RWPE2 (cell line): ENCODE measurements around the gene MLXIP.
"Not testable (repeated sequence)": the region's sequence is repeated elsewhere in the genome, so short reads cannot be mapped to it uniquely, and the experiment has no call there.

Experiments
- ATAC-seq: fragments of 200-7000 bp; cut with Tn5 transposase; 3 replicates; pipeline ENCODE4 v1.9.1; 2021; ENCODE audit warnings: low read depth
- DNase-seq: peaks from one replicate; pipeline ENCODE4 v3.0.0-alpha.2; 2020; ENCODE audit warnings: low spot score
- H3K27ac ChIP-seq: fragments of 450-650 bp; 2 replicates; pipeline ENCODE4 v1.5.1; 2017; ENCODE audit warnings: mild to moderate bottlenecking; ENCODE audit not compliant: poor library complexity, severe bottlenecking
- H3K27me3 ChIP-seq: fragments of 250-450 bp; sonication (Bioruptor Pico); 2 replicates; pipeline ENCODE4 v1.5.1; 2021; ENCODE audit warnings: mild to moderate bottlenecking, moderate library complexity; ENCODE audit not compliant: insufficient read depth, poor library complexity, severe bottlenecking
- H3K36me3 ChIP-seq: fragments of 250-450 bp; sonication (Bioruptor Pico); 2 replicates; pipeline ENCODE4 v1.5.1; 2020; ENCODE audit warnings: low read depth, mild to moderate bottlenecking, moderate library complexity
- H3K4me1 ChIP-seq: fragments of 250-450 bp; sonication (Bioruptor Pico); 2 replicates; pipeline ENCODE4 v1.5.1; 2021; ENCODE audit warnings: mild to moderate bottlenecking, moderate library complexity; ENCODE audit not compliant: insufficient read depth, poor library complexity, severe bottlenecking
- H3K4me3 ChIP-seq: fragments of 250-450 bp; sonication (Bioruptor Pico); 2 replicates; pipeline ENCODE4 v1.5.1; 2021; ENCODE audit warnings: mild to moderate bottlenecking, moderate library complexity; ENCODE audit not compliant: severe bottlenecking
- H3K9me3 ChIP-seq: fragments of 250-450 bp; sonication (Bioruptor Pico); 2 replicates; pipeline ENCODE4 v1.5.1; 2021; ENCODE audit warnings: mild to moderate bottlenecking, moderate library complexity; ENCODE audit not compliant: severe bottlenecking
- CTCF ChIP-seq: fragments of 450-650 bp; IDR thresholded peaks from one replicate; pipeline ENCODE4 v1.5.1; 2017; ENCODE audit warnings: mild to moderate bottlenecking, moderate library complexity; ENCODE audit not compliant: poor library complexity, severe bottlenecking

MLXIP gene

GRCh38 chr12:122040579-122041386, 37.8 kb upstream of the MLXIP start:
- H3K4me3 ChIP-seq, result no peak overlapping the region
- no peaks in the 10 kb centered on the region for H3K9me3 ChIP-seq
- H3K27ac ChIP-seq, result no peak overlapping the region
- no peaks in the 10 kb centered on the region for H3K4me1 ChIP-seq
- no peaks in the 10 kb centered on the region for H3K27me3 ChIP-seq
- ATAC-seq, result no peak
- TF ChIP-seq CTCF, result no peak
- peaks cover 59% of the 10 kb centered on the region for H3K36me3 ChIP-seq
- DNase-seq, result no peak

GRCh38 chr12:122041458-122041857, 37.1 kb upstream of the MLXIP start:
- not testable (repeated sequence) for H3K4me1 ChIP-seq, H3K9me3 ChIP-seq, H3K27me3 ChIP-seq, H3K27ac ChIP-seq, H3K4me3 ChIP-seq, DNase-seq, ATAC-seq
- peaks cover 59% of the 10 kb centered on the region for H3K36me3 ChIP-seq

GRCh38 chr12:122042910-122043309, 35.6 kb upstream of the MLXIP start:
- H3K9me3 ChIP-seq, result no peaks in the 10 kb centered on the region
- ATAC-seq (no peak), DNase-seq (no peak)
- peaks cover 48% of the 10 kb centered on the region for H3K36me3 ChIP-seq
- no peak for TF ChIP-seq CTCF
- no peaks in the 10 kb centered on the region for H3K27me3 ChIP-seq
- H3K4me1 ChIP-seq, result no peaks in the 10 kb centered on the region
- no peak overlapping the region for H3K27ac ChIP-seq
- H3K4me3 ChIP-seq, result no peak overlapping the region

GRCh38 chr12:122043476-122043875, 35.1 kb upstream of the MLXIP start:
- H3K27me3 ChIP-seq, result no peaks in the 10 kb centered on the region
- H3K27ac ChIP-seq, result no peak overlapping the region
- peaks cover 47% of the 10 kb centered on the region for H3K36me3 ChIP-seq

GRCh38 chr12:122045262-122045661, 33.3 kb upstream of the MLXIP start:
- H3K9me3 ChIP-seq, result no peaks in the 10 kb centered on the region

More at GRCh38 chr12:122043476-122043875, 35.1 kb upstream of the MLXIP start:
- H3K4me3 ChIP-seq, result no peak overlapping the region
- no peak for TF ChIP-seq CTCF
- H3K9me3 ChIP-seq, result no peaks in the 10 kb centered on the region
- DNase-seq, result no peak
- no peak for ATAC-seq
- H3K4me1 ChIP-seq, result no peaks in the 10 kb centered on the region

More at GRCh38 chr12:122045262-122045661, 33.3 kb upstream of the MLXIP start:
- no peak for TF ChIP-seq CTCF
- Histone ChIP-seq H3K4me1 (no peaks in the 10 kb centered on the region), H3K36me3 (peaks cover 39% of the 10 kb centered on the region), H3K27me3 (no peaks in the 10 kb centered on the region), H3K27ac (no peak overlapping the region), H3K4me3 (no peak overlapping the region)
- ATAC-seq, result no peak
- no peak for DNase-seq
